HepG2 (cell line): Measurements from ENCODE around the gene VRK1. TPM values are rescaled to one million over a fixed set of nuclear protein-coding genes. Genes with fewer than 3 reads are reported as not detected.
A peak's percentile ranks its signal among the peaks of the same experiment; 100 is the strongest.

Experiments used
- ATAC-seq: fragments of 200-7000 bp; cut with Tn5 transposase; 3 replicates; pipeline ENCODE4 v1.9.1; 2020; ENCODE audit warnings: mild to moderate bottlenecking, moderate library complexity
- BruUV-seq: library from RNA; stranded (reverse); fragments of 400-500 nt; replicated peaks from 2 replicates; lab custom pipeline; 2021; lab: Mats Ljungman, UMichigan
- CTCF ChIA-PET: fragments of 300-600 bp; formaldehyde crosslinking; extraction: SDS; loops from one replicate; lab custom pipeline; 2021; ENCODE audit warnings: low total read pairs, inconsistent platforms, low intra/inter-chr PET ratio; lab: Yijun Ruan, JAX
- POLR2A ChIA-PET: fragments of 350-600 bp; sonication (Branson Sonifier 250); formaldehyde crosslinking; loops from one replicate; lab custom pipeline; 2020; ENCODE audit warnings: antibody characterized with exemption, inconsistent platforms; lab: Yijun Ruan, JAX
- DNase-seq: peaks from one replicate; pipeline ENCODE4 v3.0.0-alpha.2; 2015; ENCODE audit warnings: low spot score
- FAIRE-seq: peaks from 3 replicates; lab custom pipeline; 2011; peaks lifted over from hg19 to GRCh38; lab: Jason Lieb, UNC
- H2AFZ ChIP-seq: one replicate; pipeline ENCODE4 v1.6.1; 2011; ENCODE audit warnings: low read length, inconsistent platforms
- H3K27ac ChIP-seq: fragments of 300-600 bp; 3 replicates; pipeline ENCODE4 v1.8.0; 2011; ENCODE audit warnings: mixed run types, mild to moderate bottlenecking, mixed read lengths, low read length, inconsistent platforms; ENCODE audit not compliant: insufficient read depth; ENCODE audit errors: extremely low read length
- H3K27me3 ChIP-seq, 2 experiments: fragments of 200-600 bp in 1 of 2; 2 replicates in 1 of 2; 3 replicates in 1 of 2; pipeline versions ENCODE4 v1.6.0 to v1.8.0; 2011; ENCODE audit warnings: low read length in 2 of 2, mild to moderate bottlenecking in 2 of 2, moderate library complexity in 2 of 2, inconsistent platforms in 1 of 2; ENCODE audit not compliant: insufficient read depth in 2 of 2, control insufficient read depth in 1 of 2
- H3K36me3 ChIP-seq, 2 experiments: fragments of 200-600 bp in 1 of 2; replicated peaks in 1 of 2; 2 replicates in 1 of 2; 3 replicates in 1 of 2; pipeline versions ENCODE4 v1.5.1 to v1.8.0; 2011; ENCODE audit warnings: low read length in 2 of 2, inconsistent platforms in 1 of 2; ENCODE audit not compliant: insufficient read depth in 2 of 2, control insufficient read depth in 1 of 2
- H3K4me1 ChIP-seq: 2 replicates; pipeline ENCODE4 v1.5.1; 2012; ENCODE audit warnings: low read length, inconsistent platforms; ENCODE audit not compliant: insufficient read depth
- H3K4me2 ChIP-seq: 2 replicates; pipeline ENCODE4 v1.6.0; 2011; ENCODE audit warnings: low read depth, low read length, inconsistent platforms
- H3K4me3 ChIP-seq, 3 experiments: fragments of 200-600 bp in 1 of 3; sonication (generic), shearing (Covaris generic) in 1 of 3; replicated peaks in 1 of 3; 2 replicates each; pipeline ENCODE4 v1.5.1; 2011 to 2016; ENCODE audit warnings: low read length in 3 of 3, inconsistent platforms in 2 of 3, low read depth in 2 of 3, mild to moderate bottlenecking in 2 of 3, control low read depth in 1 of 3, mixed read lengths in 1 of 3; ENCODE audit not compliant: insufficient read depth in 1 of 3
- H3K79me2 ChIP-seq: one replicate; pipeline ENCODE4 v1.6.1; 2011; ENCODE audit warnings: low read length, inconsistent platforms; ENCODE audit not compliant: insufficient read depth
- H3K9ac ChIP-seq: 2 replicates; pipeline ENCODE4 v1.6.0; 2011; ENCODE audit warnings: mild to moderate bottlenecking, low read depth, low read length, inconsistent platforms; ENCODE audit not compliant: insufficient read depth
- H3K9me3 ChIP-seq: 2 replicates; pipeline ENCODE4 v1.5.1; 2012; ENCODE audit warnings: mild to moderate bottlenecking, low read length
- H4K20me1 ChIP-seq: 2 replicates; pipeline ENCODE4 v1.6.0; 2011; ENCODE audit warnings: inconsistent platforms, mild to moderate bottlenecking, low read length, moderate library complexity; ENCODE audit not compliant: insufficient read depth
- EHMT2 ChIP-seq: fragments of 200-600 bp; sonication (generic); IDR thresholded peaks from 2 replicates; pipeline ENCODE4 v1.7.0; 2017; ENCODE audit warnings: antibody characterized with exemption, low read depth, low read length, borderline replicate concordance
- HNF1B ChIP-seq: sonication (generic); formaldehyde crosslinking; IDR thresholded peaks from 2 replicates; pipeline ENCODE4 v1.5.1; 2020; ENCODE audit warnings: mild to moderate bottlenecking, moderate library complexity, missing genetic modification reagents
- KLF13 ChIP-seq: sonication (generic); formaldehyde crosslinking; IDR thresholded peaks from 2 replicates; pipeline ENCODE4 v1.4.0; 2020; ENCODE audit warnings: mild to moderate bottlenecking, missing genetic modification reagents
- MAF1 ChIP-seq: sonication (generic); formaldehyde crosslinking; IDR thresholded peaks from 2 replicates; pipeline ENCODE4 v1.5.0; 2020; ENCODE audit warnings: missing genetic modification reagents, borderline replicate concordance
- MAFF ChIP-seq: IDR thresholded peaks from 2 replicates; pipeline ENCODE4 v1.6.1; 2011; ENCODE audit warnings: low read depth, low read length, improper control_type of control experiment
- MAFK ChIP-seq, 2 experiments: IDR thresholded peaks in 1 of 2; conservative IDR thresholded peaks in 1 of 2; 2 replicates each; pipeline ENCODE4 v1.6.1; 2011; ENCODE audit warnings: improper control_type of control experiment in 2 of 2, low read length in 2 of 2
- ZNF350 ChIP-seq: sonication (generic); formaldehyde crosslinking; IDR thresholded peaks from 2 replicates; pipeline ENCODE4 v1.4.0; 2020; ENCODE audit warnings: mild to moderate bottlenecking, low read depth, missing genetic modification reagents, borderline replicate concordance
- ZNF468 ChIP-seq: sonication (generic); formaldehyde crosslinking; IDR thresholded peaks from 2 replicates; pipeline ENCODE4 v1.8.0; 2022; ENCODE audit warnings: mild to moderate bottlenecking, moderate library complexity, missing genetic modification reagents
- ZNF598 ChIP-seq: sonication (generic); formaldehyde crosslinking; IDR thresholded peaks from 2 replicates; pipeline ENCODE4 v1.5.1; 2020; ENCODE audit warnings: mild to moderate bottlenecking, missing genetic modification reagents, borderline replicate concordance
- WGBS: methylation state at CpG from one replicate; pipeline ENCODE4 v1.1.6; 2017; ENCODE audit warnings: low lambda C conversion rate; 5-methylcytosine and 5-hydroxymethylcytosine counted together
- in situ Hi-C: cut with HindIII; loops from 2 replicates; pipeline ENCODE4 v1.10.0; 2017; ENCODE audit warnings: low pct_unique_long_range_greater_than_20kb; ENCODE audit not compliant: extremely low pct_ligation_motif_present
- intact Hi-C: fragments of 100-400 bp; cut with micrococcal nuclease; formaldehyde crosslinking; loops from one replicate; pipeline ENCODE4 v1.10.0; 2022; ENCODE audit not compliant: unreplicated experiment
- polyA plus RNA-seq, 8 experiments: library from polyadenylated mRNA; depleted of rRNA in 3 of 8; stranded (reverse) in 7 of 8; unstranded in 1 of 8; fragments of >200 nt; fragmentation: Illumina TruSeq in 4 of 8; extraction: Trizol in 4 of 8; gene quantifications; 2 replicates each; pipeline versions ENCODE4 v1.2.1 to v1.2.3, GENCODE V29; 2011 to 2016; ENCODE audit warnings: low read depth in 4 of 8, missing spikeins in 1 of 8, mixed read lengths in 1 of 8; ENCODE audit not compliant: insufficient read depth in 1 of 8
- total RNA-seq, 5 experiments: library from RNA; depleted of rRNA; stranded (reverse); fragments of >200 nt; fragmentation: Illumina TruSeq; extraction: Trizol; gene quantifications; 2 replicates each; pipeline ENCODE4 v1.2.3, GENCODE V29; 2016; ENCODE audit warnings: low read depth in 1 of 5
- TF ChIP-seq, protein P1 (sequence below): IDR thresholded peaks from 2 replicates; pipeline ENCODE4 v1.6.1; 2016; ENCODE audit warnings: missing biosample characterization, missing genetic modification reagents, low read depth

VRK1 gene
- total and polyA plus RNA-seq, 2 of the 13 experiments (the other 11 are each of a cell fraction or from before 2014, with no cell fraction given), result 7.9 to 51.3 TPM

- TF ChIP-seq HNF1B (CRISPR knock-in tag) (no peak), EHMT2 (no peak), ZNF350 (no peak), MAF1 (CRISPR knock-in tag) (no peak), KLF13 (no peak), ZNF468 (CRISPR knock-in tag) (no peak)
- TF ChIP-seq, protein P1, sequence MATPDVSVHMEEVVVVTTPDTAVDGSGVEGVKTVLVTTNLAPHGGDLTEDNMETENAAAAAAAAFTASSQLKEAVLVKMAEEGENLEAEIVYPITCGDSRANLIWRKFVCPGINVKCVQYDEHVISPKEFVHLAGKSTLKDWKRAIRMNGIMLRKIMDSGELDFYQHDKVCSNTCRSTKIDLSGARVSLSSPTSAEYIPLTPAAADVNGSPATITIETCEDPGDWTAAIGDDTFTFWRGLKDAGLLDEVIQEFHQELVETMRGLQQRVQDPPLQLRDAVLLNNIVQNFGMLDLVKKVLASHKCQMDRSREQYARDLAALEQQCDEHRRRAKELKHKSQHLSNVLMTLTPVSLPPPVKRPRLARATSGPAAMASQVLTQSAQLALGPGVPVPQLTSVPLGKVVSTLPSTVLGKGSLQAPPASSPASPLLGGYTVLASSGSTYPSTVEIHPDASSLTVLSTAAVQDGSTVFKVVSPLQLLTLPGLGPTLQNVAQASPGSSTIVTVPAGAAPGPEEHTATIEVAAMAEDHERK, result no peak
These were observed 46.0 kb downstream of the VRK1 start (continued) for GRCh38 chr14:96843137-96843536.

DNA sequence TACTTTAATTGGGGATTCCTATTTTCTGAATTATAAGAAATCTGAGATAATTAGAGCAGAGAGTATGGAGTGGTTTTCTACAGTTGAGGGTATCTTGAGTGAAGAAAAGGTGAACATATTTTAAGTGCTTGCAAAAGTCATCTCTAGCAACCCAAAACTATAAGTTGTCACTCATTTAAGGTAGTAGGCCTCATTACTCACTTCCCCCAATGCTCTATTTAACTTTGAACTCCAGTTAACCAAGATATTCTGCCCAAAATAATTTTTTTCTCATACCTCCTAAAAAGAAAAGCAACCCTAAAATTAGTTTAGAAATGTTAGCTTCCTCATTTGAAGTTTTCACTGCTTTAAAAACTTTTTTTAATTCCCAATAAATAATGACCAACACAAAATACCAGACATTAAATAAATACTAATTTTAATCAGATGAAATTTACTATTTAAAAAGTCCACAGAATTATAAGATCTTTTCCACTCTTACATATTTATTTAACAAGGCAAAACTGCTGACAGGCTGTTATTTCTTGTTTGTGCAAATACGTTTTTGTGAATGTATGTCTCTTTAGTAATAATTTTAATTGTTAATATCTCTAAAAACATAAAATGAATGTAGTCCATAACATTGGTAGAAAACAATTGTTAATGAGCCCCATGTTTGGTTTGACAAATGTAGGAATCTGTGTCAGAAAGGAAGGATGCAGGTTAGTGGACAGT is 47.8 kb downstream of the VRK1 start:
- TF ChIP-seq ZNF598 (CRISPR knock-in tag) (no peak), MAFK (conservative IDR thresholded peaks at IDR 0.05 in 1 of 2, IDR thresholded peaks at IDR 0.05 in 1 of 2; ENCODE audit: low read length in 2 of 2) (peak; percentile 72 to 86), MAFF (peak; percentile 74)
- DNase-seq (no peak), ATAC-seq (no peak), FAIRE-seq (no peak)
- Histone ChIP-seq H3K4me1 (peaks cover 7% of the 10 kb centered on the region; the same call in 1 of the 2 replicates), H4K20me1 (no peaks in the 10 kb centered on the region; the same call in 1 of the 2 replicates), H3K4me2 (no peak overlapping the region), H3K27ac (no peak overlapping the region), H3K9ac (no peak overlapping the region), H2AFZ (no peak overlapping the region), H3K36me3 (peaks cover 2 to 11% of the 10 kb centered on the region in 2 experiments; a peak in 3 of 5 replicates), H3K9me3 (no peaks in the 10 kb centered on the region), H3K27me3 (no peaks in the 10 kb centered on the region), H3K79me2 (peaks cover 2% of the 10 kb centered on the region), H3K4me3 (no peak overlapping the region)
- in situ Hi-C loops, result loop anchor here (10.0 kb wide), 1 partner anchor 260 kb away; no protein-coding TSS in a partner anchor
- WGBS, result 94% methylated on average over 1 of the region's 1 CpG
- intact Hi-C loops, result loop anchor here (5.0 kb wide), 1 partner anchor 103 kb away; no protein-coding TSS in a partner anchor
- CTCF ChIA-PET, result no interaction called here
- no TSS peak for BruUV-seq
- POLR2A ChIA-PET, result no interaction called here
